ENCODE measurements around the gene SMIM20. TPM values are rescaled to one million over a fixed set of nuclear protein-coding genes. Genes with fewer than 3 reads are reported as not detected.

Gene SMIM20
- total and polyA plus RNA-seq, 2 of the 4 experiments (the other 2 are of a cell fraction): 13.6 to 23.1 TPM

DNA sequence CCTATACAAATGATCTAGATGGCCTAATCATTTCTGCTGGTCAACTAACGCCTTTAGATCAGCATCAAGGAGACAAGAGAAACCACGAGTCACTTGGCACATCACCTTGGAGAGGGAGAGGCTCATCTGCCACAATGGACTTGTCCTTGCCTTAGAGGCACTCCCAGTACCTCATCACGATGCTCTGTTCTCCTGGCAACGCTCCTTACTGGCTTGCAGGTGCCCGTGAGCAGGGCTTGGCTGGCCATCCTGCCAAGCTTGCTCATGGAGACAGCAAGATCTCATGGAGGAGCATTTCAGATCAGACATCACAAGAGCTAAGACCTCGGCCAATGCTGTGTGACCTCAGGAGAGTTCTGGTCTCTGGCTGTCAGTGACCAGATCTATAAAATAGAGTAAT lies 2.7 kb upstream of the SMIM20 start:
- no peak overlapping the region for H3K9ac ChIP-seq (ENCODE audit: low read depth, low read length)
- H2BK20ac ChIP-seq (ENCODE audit: low read depth, low read length): no peak overlapping the region
- no peaks in the 10 kb centered on the region for H3K9me3 ChIP-seq (ENCODE audit: control insufficient read depth, insufficient read depth, low read length)
- WGBS, 2 experiments (ENCODE audit: extremely low coverage in 2 of 2, insufficient read length in 1 of 2): 67% methylated on average over 3 of the region's 6 CpGs; no CpG with 5 or more reads in 1 of the 2 experiments
- H3K18ac ChIP-seq (ENCODE audit: low read depth, low read length): no peak overlapping the region
- BruUV-seq (replicated peaks): no TSS peak
- H3K4ac ChIP-seq (ENCODE audit: low read depth, low read length): no peak overlapping the region
- peaks cover 4% of the 10 kb centered on the region; the same call in 1 of the 2 replicates for H3K9me1 ChIP-seq (ENCODE audit: insufficient read depth, low read length)
- no peak overlapping the region for H3K23ac ChIP-seq (ENCODE audit: low read depth, low read length)
- H4K20me1 ChIP-seq (ENCODE audit: insufficient read depth, low read length): no peaks in the 10 kb centered on the region
- in situ Hi-C loops (cut with MboI; ENCODE audit: low sequenced_read_pairs) (no loop called here), dilution Hi-C loops (cut with HindIII; ENCODE audit: low sequenced_read_pairs, unreplicated experiment) (no loop called here), intact Hi-C loops (cut with micrococcal nuclease) (loop anchor here (5.0 kb wide), 2 partner anchors 49 to 94 kb away; partner anchors contain the start of gene SEL1L3)
- peaks cover 7 to 17% of the 10 kb centered on the region in 2 experiments; a peak in 3 of 4 replicates for H3K79me1 ChIP-seq (ENCODE audit: low read depth in 1 of 2, low read length in 2 of 2)
- DNase-seq: no peak
- no peak overlapping the region for H4K91ac ChIP-seq (ENCODE audit: insufficient read depth, low read depth, low read length)
- ChIA-PET POLR2A (ENCODE audit: unreplicated experiment) (no interaction called here), CTCF (no interaction called here)
- H2BK120ac ChIP-seq (ENCODE audit: low read depth, low read length): no peak overlapping the region
- H3K56ac ChIP-seq (ENCODE audit: extremely low read depth, insufficient read depth, low read length): no peak overlapping the region
- H2AFZ ChIP-seq (replicated peaks; ENCODE audit: low read length, poor library complexity): no peak overlapping the region
- no peak overlapping the region for H2BK5ac ChIP-seq (ENCODE audit: low read depth, low read length, poor library complexity, severe bottlenecking)
- peaks cover 9% of the 10 kb centered on the region for H3K4me1 ChIP-seq (ENCODE audit: control insufficient read depth, insufficient read depth, low read length)
- no peak overlapping the region for H2BK15ac ChIP-seq (ENCODE audit: low read depth, low read length)
- H2AK9ac ChIP-seq (replicated peaks; ENCODE audit: low read depth, low read length, poor library complexity): no peak overlapping the region
- no peak overlapping the region for H3K14ac ChIP-seq (replicated peaks; ENCODE audit: low read depth, low read length)
- no peak overlapping the region for H3K4me2 ChIP-seq (ENCODE audit: low read depth, low read length)
- ATAC-seq (ENCODE audit: low read depth): no peak
- H3K27me3 ChIP-seq (ENCODE audit: control insufficient read depth, insufficient read depth, low read length): no peaks in the 10 kb centered on the region
- H4K5ac ChIP-seq (ENCODE audit: low read depth, low read length): no peak overlapping the region
- no peak for TF ChIP-seq SMC3 (IDR thresholded peaks at IDR 0.05; ENCODE audit: low read depth, low read length)
- no peak for TF ChIP-seq NFE2L2 (IDR thresholded peaks at IDR 0.05; ENCODE audit: low read depth, low read length)
- TF ChIP-seq, protein P1, sequence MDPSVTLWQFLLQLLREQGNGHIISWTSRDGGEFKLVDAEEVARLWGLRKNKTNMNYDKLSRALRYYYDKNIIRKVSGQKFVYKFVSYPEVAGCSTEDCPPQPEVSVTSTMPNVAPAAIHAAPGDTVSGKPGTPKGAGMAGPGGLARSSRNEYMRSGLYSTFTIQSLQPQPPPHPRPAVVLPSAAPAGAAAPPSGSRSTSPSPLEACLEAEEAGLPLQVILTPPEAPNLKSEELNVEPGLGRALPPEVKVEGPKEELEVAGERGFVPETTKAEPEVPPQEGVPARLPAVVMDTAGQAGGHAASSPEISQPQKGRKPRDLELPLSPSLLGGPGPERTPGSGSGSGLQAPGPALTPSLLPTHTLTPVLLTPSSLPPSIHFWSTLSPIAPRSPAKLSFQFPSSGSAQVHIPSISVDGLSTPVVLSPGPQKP (IDR thresholded peaks at IDR 0.05; ENCODE audit: borderline replicate concordance, low read depth, low read length): no peak
- TF ChIP-seq RFX5 (IDR thresholded peaks at IDR 0.05; ENCODE audit: low read depth, low read length): no peak
- TF ChIP-seq USF2 (IDR thresholded peaks at IDR 0.05; ENCODE audit: low read depth, low read length): no peak
- TF ChIP-seq CHD1 (IDR thresholded peaks at IDR 0.05; ENCODE audit: low read depth, low read length): no peak
- no peak for TF ChIP-seq CEBPB (IDR thresholded peaks at IDR 0.05; ENCODE audit: low read depth, low read length)
- TF ChIP-seq, protein P2, sequence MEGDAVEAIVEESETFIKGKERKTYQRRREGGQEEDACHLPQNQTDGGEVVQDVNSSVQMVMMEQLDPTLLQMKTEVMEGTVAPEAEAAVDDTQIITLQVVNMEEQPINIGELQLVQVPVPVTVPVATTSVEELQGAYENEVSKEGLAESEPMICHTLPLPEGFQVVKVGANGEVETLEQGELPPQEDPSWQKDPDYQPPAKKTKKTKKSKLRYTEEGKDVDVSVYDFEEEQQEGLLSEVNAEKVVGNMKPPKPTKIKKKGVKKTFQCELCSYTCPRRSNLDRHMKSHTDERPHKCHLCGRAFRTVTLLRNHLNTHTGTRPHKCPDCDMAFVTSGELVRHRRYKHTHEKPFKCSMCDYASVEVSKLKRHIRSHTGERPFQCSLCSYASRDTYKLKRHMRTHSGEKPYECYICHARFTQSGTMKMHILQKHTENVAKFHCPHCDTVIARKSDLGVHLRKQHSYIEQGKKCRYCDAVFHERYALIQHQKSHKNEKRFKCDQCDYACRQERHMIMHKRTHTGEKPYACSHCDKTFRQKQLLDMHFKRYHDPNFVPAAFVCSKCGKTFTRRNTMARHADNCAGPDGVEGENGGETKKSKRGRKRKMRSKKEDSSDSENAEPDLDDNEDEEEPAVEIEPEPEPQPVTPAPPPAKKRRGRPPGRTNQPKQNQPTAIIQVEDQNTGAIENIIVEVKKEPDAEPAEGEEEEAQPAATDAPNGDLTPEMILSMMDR (conservative IDR thresholded peaks at IDR 0.05; ENCODE audit: low read depth, low read length): no peak
- no peak for TF ChIP-seq MXI1 (IDR thresholded peaks at IDR 0.05; ENCODE audit: borderline replicate concordance, low read depth, low read length)
- no peak for TF ChIP-seq FOS (IDR thresholded peaks at IDR 0.05; ENCODE audit: low read depth, low read length)
- TF ChIP-seq RCOR1 (IDR thresholded peaks at IDR 0.05; ENCODE audit: insufficient replicate concordance, low read length): no peak
- TF ChIP-seq RAD21 (IDR thresholded peaks at IDR 0.05; ENCODE audit: low read length): no peak
- no peak for TF ChIP-seq POLR2A (IDR thresholded peaks at IDR 0.05; ENCODE audit: low read depth, low read length)
- no peak for TF ChIP-seq BHLHE40 (IDR thresholded peaks at IDR 0.05; ENCODE audit: low read depth, low read length)
- H4K8ac ChIP-seq (ENCODE audit: low read depth in 2 of 2, low read length in 2 of 2): no peak overlapping the region
- no peak overlapping the region for H3K27ac ChIP-seq (ENCODE audit: insufficient read depth, low read length)
- H3K4me3 ChIP-seq (ENCODE audit: insufficient read depth, low read depth, low read length): no peak overlapping the region
- no peaks in the 10 kb centered on the region for H3K36me3 ChIP-seq (ENCODE audit: control insufficient read depth, insufficient read depth, low read length)
- no peak overlapping the region for H2AK5ac ChIP-seq (ENCODE audit: low read depth, low read length)

Measured in IMR-90 (cell line).